OCI-LY3 (cell line): ENCODE measurements around the gene GNG10.

Source experiments
- H2AFZ ChIP-seq: fragments of 200-600, 300-600 bp; shearing (Covaris generic); 2 replicates; pipeline ENCODE4 v1.6.0; 2014; ENCODE audit warnings: antibody characterized with exemption, low read depth, low read length
- H3K27ac ChIP-seq: fragments of 200-600, 300-600 bp; sonication (generic); 2 replicates; pipeline ENCODE4 v1.5.1; 2014; ENCODE audit warnings: mild to moderate bottlenecking, low read length, moderate library complexity, mixed read lengths
- H3K27me3 ChIP-seq: fragments of 200-600, 300-600 bp; sonication (generic); 2 replicates; pipeline ENCODE4 v1.6.1; 2014; ENCODE audit warnings: low read depth, low read length, mixed read lengths
- H3K36me3 ChIP-seq: fragments of 200-600, 300-600 bp; sonication (generic); replicated peaks from 2 replicates; pipeline ENCODE3; 2014; ENCODE audit warnings: low read depth, low read length, mixed read lengths
- H3K4me1 ChIP-seq: fragments of 300-600, 200-600 bp; sonication (generic); 2 replicates; pipeline ENCODE4 v1.6.1; 2014; ENCODE audit warnings: low read length, mixed read lengths
- H3K4me2 ChIP-seq: fragments of 200-600, 300-600 bp; sonication (generic); 2 replicates; pipeline ENCODE4 v1.6.1; 2014; ENCODE audit warnings: low read length, mixed read lengths
- H3K4me3 ChIP-seq: fragments of 300-600, 200-600 bp; sonication (generic); 2 replicates; pipeline ENCODE4 v1.5.1; 2014; ENCODE audit warnings: antibody characterized with exemption, mild to moderate bottlenecking, low read length, moderate library complexity
- H3K79me2 ChIP-seq: fragments of 300-600, 200-600 bp; shearing (Covaris generic); 2 replicates; pipeline ENCODE4 v1.6.1; 2014; ENCODE audit warnings: mild to moderate bottlenecking, low read length, mixed read lengths
- H3K9ac ChIP-seq: fragments of 300-600, 200-600 bp; shearing (Covaris generic); 2 replicates; pipeline ENCODE4 v1.6.0; 2014; ENCODE audit warnings: mild to moderate bottlenecking, low read length, moderate library complexity
- H3K9me3 ChIP-seq: fragments of 200-600, 300-600 bp; shearing (Covaris generic); 2 replicates; pipeline ENCODE4 v1.6.1; 2014; ENCODE audit warnings: low read length, mixed read lengths; ENCODE audit not compliant: insufficient read depth
- H4K20me1 ChIP-seq: fragments of 200-600, 300-600 bp; sonication (generic); 2 replicates; pipeline ENCODE4 v1.6.1; 2016; ENCODE audit warnings: low read length, mixed read lengths; ENCODE audit not compliant: insufficient read depth
- EZH2phosphoT487 ChIP-seq: fragments of 200-600 bp; shearing (Covaris generic); IDR thresholded peaks from 2 replicates; pipeline ENCODE4 v1.6.1; 2018; ENCODE audit warnings: antibody characterized with exemption, mixed run types, low read depth
- TF ChIP-seq, protein P1 (sequence below): fragments of 200-600, 300-600 bp; sonication (generic); IDR thresholded peaks from 2 replicates; pipeline ENCODE4 v1.5.1; 2014; ENCODE audit warnings: antibody characterized with exemption, low read length, low read depth

GNG10 gene

DNA sequence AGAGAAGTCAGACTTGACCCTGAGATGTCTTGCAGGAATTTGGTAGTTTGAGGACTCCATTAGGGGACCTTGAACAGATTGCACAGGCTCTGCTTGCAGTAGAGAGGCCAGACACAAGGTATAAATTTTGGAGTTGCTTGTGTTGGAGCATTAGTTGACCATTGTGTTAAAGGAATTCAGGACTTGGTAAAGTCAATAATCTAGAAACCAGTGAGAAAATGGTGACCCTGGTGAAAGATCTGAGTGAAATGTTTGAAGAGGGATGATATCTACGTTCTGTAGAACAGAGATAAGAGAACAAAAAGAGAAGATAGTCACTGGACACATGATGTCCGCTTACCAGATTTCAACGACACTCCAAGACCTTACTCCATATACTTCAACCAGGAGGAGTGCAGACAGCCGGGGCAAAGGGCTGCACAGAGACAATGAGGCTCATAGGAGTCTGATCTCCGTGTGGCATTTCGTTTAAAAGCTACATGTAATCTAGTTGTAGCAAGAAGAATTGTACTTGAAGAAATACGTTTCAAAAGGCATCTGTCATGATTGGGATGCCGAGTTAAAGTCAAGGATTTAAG, 17.1 kb upstream of the GNG10 start:
- no peaks in the 10 kb centered on the region for H3K4me1 ChIP-seq
- H4K20me1 ChIP-seq: peaks cover 15% of the 10 kb centered on the region
- H3K9me3 ChIP-seq: no peaks in the 10 kb centered on the region
- no peak overlapping the region for H2AFZ ChIP-seq
- no peak overlapping the region for H3K9ac ChIP-seq
- H3K36me3 ChIP-seq: peaks cover 30% of the 10 kb centered on the region
- peaks cover 36% of the 10 kb centered on the region for H3K79me2 ChIP-seq
- no peak overlapping the region for H3K4me3 ChIP-seq
- no peak overlapping the region for H3K27ac ChIP-seq
- no peaks in the 10 kb centered on the region for H3K27me3 ChIP-seq
- no peak overlapping the region for H3K4me2 ChIP-seq
- TF ChIP-seq, protein P1, sequence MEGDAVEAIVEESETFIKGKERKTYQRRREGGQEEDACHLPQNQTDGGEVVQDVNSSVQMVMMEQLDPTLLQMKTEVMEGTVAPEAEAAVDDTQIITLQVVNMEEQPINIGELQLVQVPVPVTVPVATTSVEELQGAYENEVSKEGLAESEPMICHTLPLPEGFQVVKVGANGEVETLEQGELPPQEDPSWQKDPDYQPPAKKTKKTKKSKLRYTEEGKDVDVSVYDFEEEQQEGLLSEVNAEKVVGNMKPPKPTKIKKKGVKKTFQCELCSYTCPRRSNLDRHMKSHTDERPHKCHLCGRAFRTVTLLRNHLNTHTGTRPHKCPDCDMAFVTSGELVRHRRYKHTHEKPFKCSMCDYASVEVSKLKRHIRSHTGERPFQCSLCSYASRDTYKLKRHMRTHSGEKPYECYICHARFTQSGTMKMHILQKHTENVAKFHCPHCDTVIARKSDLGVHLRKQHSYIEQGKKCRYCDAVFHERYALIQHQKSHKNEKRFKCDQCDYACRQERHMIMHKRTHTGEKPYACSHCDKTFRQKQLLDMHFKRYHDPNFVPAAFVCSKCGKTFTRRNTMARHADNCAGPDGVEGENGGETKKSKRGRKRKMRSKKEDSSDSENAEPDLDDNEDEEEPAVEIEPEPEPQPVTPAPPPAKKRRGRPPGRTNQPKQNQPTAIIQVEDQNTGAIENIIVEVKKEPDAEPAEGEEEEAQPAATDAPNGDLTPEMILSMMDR: no peak
- TF ChIP-seq EZH2phosphoT487: no peak

DNA sequence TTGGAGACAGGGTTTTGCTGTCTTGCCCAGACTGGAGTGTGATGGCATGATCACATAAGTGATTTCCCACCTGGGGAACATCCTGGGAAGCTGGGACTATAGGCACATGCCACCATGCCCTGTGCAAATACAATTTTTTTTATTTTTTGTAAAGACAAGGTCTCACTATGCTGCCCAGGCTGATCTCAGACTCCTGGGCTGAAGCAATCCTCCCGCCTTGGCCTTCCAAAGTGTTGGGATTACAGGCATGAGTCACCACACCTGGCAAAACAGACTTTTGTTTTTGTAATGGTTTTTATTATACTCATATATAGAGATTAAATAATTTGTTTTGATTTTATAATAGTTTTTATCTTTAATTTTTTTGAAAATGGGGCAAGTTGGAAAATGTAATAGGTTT, 15.6 kb upstream of the GNG10 start:
- peaks cover 30% of the 10 kb centered on the region for H3K79me2 ChIP-seq
- peaks cover 41% of the 10 kb centered on the region for H3K36me3 ChIP-seq
- H3K27ac ChIP-seq: no peak overlapping the region
- H3K27me3 ChIP-seq: no peaks in the 10 kb centered on the region
- H3K9me3 ChIP-seq: no peaks in the 10 kb centered on the region
- H3K9ac ChIP-seq: no peak overlapping the region
- H4K20me1 ChIP-seq: peaks cover 14% of the 10 kb centered on the region
- TF ChIP-seq, protein P1: no peak
- TF ChIP-seq EZH2phosphoT487: no peak
- H3K4me2 ChIP-seq: no peak overlapping the region
- no peak overlapping the region for H2AFZ ChIP-seq
- no peaks in the 10 kb centered on the region for H3K4me1 ChIP-seq
- no peak overlapping the region for H3K4me3 ChIP-seq

DNA sequence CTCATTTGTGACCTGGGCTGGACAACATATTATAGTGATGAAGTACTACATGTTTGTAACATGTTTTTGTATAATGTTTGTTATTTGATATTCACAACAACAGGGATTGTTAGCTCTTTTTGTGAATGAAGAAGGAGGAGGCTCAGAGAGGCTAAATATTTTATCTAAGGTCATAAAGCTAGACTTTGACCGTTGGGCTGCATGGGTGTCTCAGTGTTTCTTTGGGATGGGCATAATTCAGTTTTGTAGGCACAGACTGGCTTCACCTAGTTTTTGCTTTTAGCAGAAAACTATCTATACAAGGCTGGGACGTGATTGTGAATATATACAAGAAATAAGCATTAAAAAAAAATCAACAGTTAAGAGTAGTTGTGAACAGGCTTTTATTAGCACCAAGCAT, 15.0 kb upstream of the GNG10 start:
- peaks cover 41% of the 10 kb centered on the region for H3K36me3 ChIP-seq
- H3K4me3 ChIP-seq: no peak overlapping the region
- peaks cover 30% of the 10 kb centered on the region for H3K79me2 ChIP-seq
- peaks cover 14% of the 10 kb centered on the region for H4K20me1 ChIP-seq
- no peak overlapping the region for H2AFZ ChIP-seq
- no peak overlapping the region for H3K4me2 ChIP-seq
- H3K27ac ChIP-seq: no peak overlapping the region
- no peaks in the 10 kb centered on the region for H3K9me3 ChIP-seq
- H3K27me3 ChIP-seq: no peaks in the 10 kb centered on the region
- TF ChIP-seq, protein P1: no peak
- TF ChIP-seq EZH2phosphoT487: no peak
- H3K9ac ChIP-seq: no peak overlapping the region
- no peaks in the 10 kb centered on the region for H3K4me1 ChIP-seq

DNA sequence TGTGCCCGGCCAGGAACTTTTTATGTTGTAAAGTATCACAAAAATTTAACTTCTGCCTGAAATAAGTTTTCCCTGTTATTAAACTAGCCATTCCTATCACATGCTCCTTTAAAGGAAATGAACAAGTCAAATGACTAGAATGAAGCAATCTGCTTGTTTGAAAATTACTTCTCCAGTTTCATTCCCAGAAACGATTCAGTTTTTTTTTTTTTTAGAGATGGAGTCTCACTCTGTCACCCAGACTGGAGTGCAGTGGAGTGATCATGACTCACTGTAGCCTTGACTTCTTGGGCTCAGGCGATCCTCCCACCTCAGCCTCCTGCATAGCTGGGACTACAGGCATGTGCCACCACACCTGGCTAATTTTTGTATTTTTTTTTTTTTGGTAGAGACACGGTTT, 13.3 kb upstream of the GNG10 start:
- Histone ChIP-seq H3K36me3 (peaks cover 38% of the 10 kb centered on the region), H3K4me2 (no peak overlapping the region), H3K27ac (no peak overlapping the region), H2AFZ (no peak overlapping the region), H3K9ac (no peak overlapping the region), H3K4me1 (no peaks in the 10 kb centered on the region), H4K20me1 (peaks cover 9% of the 10 kb centered on the region), H3K9me3 (no peaks in the 10 kb centered on the region), H3K27me3 (no peaks in the 10 kb centered on the region), H3K4me3 (no peak overlapping the region), H3K79me2 (peaks cover 25% of the 10 kb centered on the region)
- TF ChIP-seq, protein P1: no peak
- TF ChIP-seq EZH2phosphoT487: no peak
